Stimulated activated CD8-positive, alpha-beta memory T cell treated with anti-CD3 and anti-CD28 coated beads, Interleukin-4, amount 100 ng/mL, for 24 hours (primary cell): ENCODE results near the gene GTPBP4.
"Not testable (repeated sequence)": the region's sequence is repeated elsewhere in the genome, so short reads cannot be mapped to it uniquely, and the experiment has no call there.

Experiments
- DNase-seq: peaks from one replicate; pipeline ENCODE4 v3.0.0-alpha.2; 2020; ENCODE audit warnings: low read depth

Gene GTPBP4

GRCh38 chr10:1056326-1057105, 68.3 kb downstream of the GTPBP4 start, which contains the start of gene WDR37:
Gene WDR37 (plus strand): TSS chr10:1056385. CDS start chr10:1072156, 15,771 bp downstream.
- peak; percentile 85 for DNase-seq

- no peak for DNase-seq
Observed at GRCh38 chr10:1057106-1057657, 68.9 kb downstream of the GTPBP4 start.

- DNase-seq: no peak
Observed at GRCh38 chr10:1058017-1058416, 69.8 kb downstream of the GTPBP4 start.

- DNase-seq: no peak
Observed at GRCh38 chr10:1059902-1060301, 71.7 kb downstream of the GTPBP4 start.

- no peak for DNase-seq
Observed at GRCh38 chr10:1061930-1062774, 73.9 kb downstream of the GTPBP4 start.

GRCh38 chr10:1063232-1063865, 75.1 kb downstream of the GTPBP4 start:
- no peak for DNase-seq

- no peak for DNase-seq
Observed at GRCh38 chr10:1064964-1065247, 76.7 kb downstream of the GTPBP4 start.

GRCh38 chr10:1066734-1067133, 78.5 kb downstream of the GTPBP4 start:
- DNase-seq: not testable (repeated sequence)

GRCh38 chr10:1068380-1069361, 80.4 kb downstream of the GTPBP4 start:
- DNase-seq: no peak
